Tibial artery (tissue), 4 donors: ENCODE data around the gene SLC25A26.

ENCODE experiments used
- DNase-seq, 2 donors: peaks; one replicate each; pipeline ENCODE4 v3.0.0-alpha.2; 2019
- H3K27ac ChIP-seq, 2 donors: fragments of 200-600 bp; sonication (generic) in 1 of 2; 1 replicate in 1 of 2; 2 replicates in 1 of 2; pipeline ENCODE4 v1.5.1; 2018 to 2019; ENCODE audit warnings: mild to moderate bottlenecking in 1 of 2
- H3K27me3 ChIP-seq, 2 donors: fragments of 200-600 bp; sonication (generic) in 1 of 2; one replicate each; pipeline versions ENCODE4 v1.5.1 to v1.6.0; 2016 to 2019
- H3K36me3 ChIP-seq, 3 donors: fragments of 200-600 bp; sonication (generic) in 2 of 3; one replicate each; pipeline ENCODE4 v1.5.1; 2016 to 2019; ENCODE audit warnings: mild to moderate bottlenecking in 2 of 3
- H3K4me1 ChIP-seq, 4 donors: fragments of 200-600 bp; sonication (generic) in 2 of 4; 1 replicate in 3 of 4; 2 replicates in 1 of 4; pipeline ENCODE4 v1.5.1; 2016 to 2019
- H3K4me3 ChIP-seq, 2 donors: fragments of 200-600 bp; sonication (generic) in 1 of 2; 1 replicate in 1 of 2; 2 replicates in 1 of 2; pipeline ENCODE4 v1.5.1; 2018 to 2019; ENCODE audit warnings: mild to moderate bottlenecking in 2 of 2
- H3K9me3 ChIP-seq, 3 donors: fragments of 200-600 bp; sonication (generic) in 1 of 3; one replicate each; pipeline ENCODE4 v1.5.1; 2016 to 2019
- intact Hi-C: fragments of 100-400 bp; cut with DNase I; formaldehyde crosslinking; loops from one replicate; pipeline ENCODE4 v1.15.0; 2023; ENCODE audit warnings: low total_unique reads
- TF ChIP-seq, protein P1 (sequence below), 2 experiments: fragments of 200-600 bp in 1 of 2; fragments of 450-650 bp in 1 of 2; IDR thresholded peaks; one replicate each; pipeline ENCODE4 v1.5.1; 2017 to 2019; ENCODE audit warnings: antibody characterized with exemption in 2 of 2, mild to moderate bottlenecking in 1 of 2, moderate library complexity in 1 of 2

Gene SLC25A26

DNA sequence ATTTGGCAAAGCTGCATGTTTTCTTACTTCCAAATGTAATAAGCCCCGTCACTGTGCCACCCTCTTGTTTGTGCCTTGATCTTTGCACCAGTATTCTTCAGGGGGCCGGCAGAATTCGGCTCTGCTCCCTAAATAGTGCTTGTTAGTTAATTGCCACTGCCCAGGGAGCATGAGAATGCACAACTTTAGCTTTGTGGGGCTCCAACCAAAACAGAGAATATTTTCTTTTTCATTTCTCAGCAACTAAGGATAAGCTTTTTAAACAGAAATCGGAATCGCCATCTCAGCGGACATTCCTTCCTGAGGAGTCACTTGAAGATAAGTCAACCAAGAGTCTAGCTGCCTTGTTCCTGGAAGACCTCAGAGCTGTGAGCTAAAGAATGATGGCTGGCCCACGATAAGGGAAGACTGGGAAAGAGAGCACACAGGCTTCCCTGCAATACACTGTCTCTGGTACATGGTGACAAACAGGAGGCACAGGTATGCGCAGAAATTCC is 174.0 kb downstream of the SLC25A26 start:
- H3K27ac ChIP-seq: peak overlapping the region; percentile 73
- H3K4me3 ChIP-seq: peak overlapping the region in 1 of 2 donors; percentile 10
- H3K9me3 ChIP-seq: no peaks in the 10 kb centered on the region
- H3K4me1 ChIP-seq: peaks cover 0 to 68% (median 51%) of the 10 kb centered on the region in 4 donors
- peak in 1 of 2 donors; percentile 55 for DNase-seq
- TF ChIP-seq, protein P1, sequence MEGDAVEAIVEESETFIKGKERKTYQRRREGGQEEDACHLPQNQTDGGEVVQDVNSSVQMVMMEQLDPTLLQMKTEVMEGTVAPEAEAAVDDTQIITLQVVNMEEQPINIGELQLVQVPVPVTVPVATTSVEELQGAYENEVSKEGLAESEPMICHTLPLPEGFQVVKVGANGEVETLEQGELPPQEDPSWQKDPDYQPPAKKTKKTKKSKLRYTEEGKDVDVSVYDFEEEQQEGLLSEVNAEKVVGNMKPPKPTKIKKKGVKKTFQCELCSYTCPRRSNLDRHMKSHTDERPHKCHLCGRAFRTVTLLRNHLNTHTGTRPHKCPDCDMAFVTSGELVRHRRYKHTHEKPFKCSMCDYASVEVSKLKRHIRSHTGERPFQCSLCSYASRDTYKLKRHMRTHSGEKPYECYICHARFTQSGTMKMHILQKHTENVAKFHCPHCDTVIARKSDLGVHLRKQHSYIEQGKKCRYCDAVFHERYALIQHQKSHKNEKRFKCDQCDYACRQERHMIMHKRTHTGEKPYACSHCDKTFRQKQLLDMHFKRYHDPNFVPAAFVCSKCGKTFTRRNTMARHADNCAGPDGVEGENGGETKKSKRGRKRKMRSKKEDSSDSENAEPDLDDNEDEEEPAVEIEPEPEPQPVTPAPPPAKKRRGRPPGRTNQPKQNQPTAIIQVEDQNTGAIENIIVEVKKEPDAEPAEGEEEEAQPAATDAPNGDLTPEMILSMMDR (IDR thresholded peaks at IDR 0.05): no peak
- H3K27me3 ChIP-seq: no peaks in the 10 kb centered on the region
- H3K36me3 ChIP-seq: peaks cover 16 to 66% (median 40%) of the 10 kb centered on the region in 3 donors
- intact Hi-C loops: no loop called here

DNA sequence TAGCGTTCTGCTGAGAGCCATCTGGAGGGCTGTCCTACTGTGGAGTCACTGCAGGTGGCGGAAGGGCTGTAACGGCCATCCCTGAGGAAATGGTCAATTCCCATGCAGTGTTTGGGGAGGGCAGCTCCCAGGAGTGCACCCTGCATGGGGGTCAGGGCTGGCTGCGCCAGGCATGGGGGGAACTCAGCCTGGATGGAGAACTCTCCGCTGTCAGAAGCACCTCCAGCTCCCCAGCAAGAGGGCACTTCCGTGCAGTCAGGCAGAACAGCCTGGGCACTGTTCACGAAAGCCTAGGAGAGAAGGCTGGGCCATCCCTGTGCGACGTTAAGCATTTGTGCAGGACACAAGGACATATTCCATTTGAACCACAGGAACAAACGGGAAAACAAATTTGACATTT is 174.8 kb downstream of the SLC25A26 start:
- TF ChIP-seq, protein P1 (IDR thresholded peaks at IDR 0.05): no peak
- no peak overlapping the region for H3K4me3 ChIP-seq
- intact Hi-C loops: no loop called here
- H3K4me1 ChIP-seq: peaks cover 0 to 75% (median 57%) of the 10 kb centered on the region in 4 donors
- H3K27ac ChIP-seq: peak overlapping the region; percentile 73
- no peaks in the 10 kb centered on the region for H3K9me3 ChIP-seq
- peaks cover 16 to 66% (median 40%) of the 10 kb centered on the region in 3 donors for H3K36me3 ChIP-seq
- no peak for DNase-seq
- no peaks in the 10 kb centered on the region for H3K27me3 ChIP-seq

DNA sequence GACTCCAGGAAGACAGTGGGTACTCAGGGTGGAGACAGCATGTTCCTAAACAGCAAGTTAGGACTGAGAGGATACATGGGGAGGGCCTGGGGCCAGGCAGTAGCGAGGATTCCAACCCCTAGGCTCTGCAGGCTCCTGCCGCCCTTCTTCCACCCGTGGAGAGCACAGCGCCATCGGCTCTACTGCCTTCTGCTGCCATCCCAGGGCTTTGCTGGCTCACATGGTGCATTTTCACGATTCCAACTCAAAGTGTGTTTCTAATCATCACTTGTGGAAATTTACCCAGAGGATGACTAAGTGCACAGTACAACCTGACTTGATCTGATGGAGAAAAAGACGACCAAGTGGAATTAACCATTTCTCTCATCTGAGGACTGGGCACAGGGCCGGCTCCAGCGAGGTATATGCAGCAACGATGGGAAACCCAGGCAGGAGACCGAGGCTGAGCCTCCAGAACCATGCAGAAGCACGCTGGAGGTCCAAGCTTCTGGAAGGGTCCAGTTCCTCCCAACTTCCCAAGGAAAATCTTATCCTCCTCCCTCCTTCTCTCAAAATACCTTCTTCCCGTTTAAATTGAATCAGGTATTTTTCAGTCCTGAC is 175.5 kb downstream of the SLC25A26 start:
- Histone ChIP-seq H3K36me3 (peaks cover 16 to 66% (median 40%) of the 10 kb centered on the region in 3 donors), H3K4me1 (peaks cover 0 to 82% (median 63%) of the 10 kb centered on the region in 4 donors), H3K27me3 (no peaks in the 10 kb centered on the region), H3K27ac (peak overlapping the region; percentile 73), H3K4me3 (no peak overlapping the region), H3K9me3 (no peaks in the 10 kb centered on the region)
- TF ChIP-seq, protein P1 (IDR thresholded peaks at IDR 0.05): no peak
- DNase-seq: peak in 1 of 2 donors; percentile 16
- intact Hi-C loops: no loop called here

DNA sequence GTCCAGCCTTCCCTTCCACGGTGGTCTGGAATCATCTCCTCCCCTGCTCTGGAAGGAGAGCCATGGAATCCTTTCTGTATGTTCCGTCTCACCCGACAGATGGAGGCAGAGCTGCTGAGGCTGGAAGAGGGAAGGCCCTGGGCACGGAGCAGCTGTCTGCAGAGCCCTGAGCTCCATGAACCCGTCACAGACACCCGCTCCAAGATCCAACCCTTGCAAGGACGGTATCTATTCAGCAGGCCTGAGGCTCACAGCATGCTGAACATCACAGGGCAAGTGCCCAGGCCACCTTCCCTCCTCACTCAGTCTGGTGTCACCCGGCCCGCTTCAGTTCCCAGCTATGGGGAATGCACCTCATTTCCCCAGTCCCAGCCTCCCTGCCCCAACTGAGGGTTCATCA is 176.1 kb downstream of the SLC25A26 start:
- H3K27me3 ChIP-seq: no peaks in the 10 kb centered on the region
- peaks cover 0 to 85% (median 68%) of the 10 kb centered on the region in 4 donors for H3K4me1 ChIP-seq
- TF ChIP-seq, protein P1 (IDR thresholded peaks at IDR 0.05): no peak
- no peak for DNase-seq
- intact Hi-C loops: no loop called here
- H3K9me3 ChIP-seq: no peaks in the 10 kb centered on the region
- no peak overlapping the region for H3K4me3 ChIP-seq
- H3K27ac ChIP-seq: no peak overlapping the region
- H3K36me3 ChIP-seq: peaks cover 13 to 64% (median 40%) of the 10 kb centered on the region in 3 donors

DNA sequence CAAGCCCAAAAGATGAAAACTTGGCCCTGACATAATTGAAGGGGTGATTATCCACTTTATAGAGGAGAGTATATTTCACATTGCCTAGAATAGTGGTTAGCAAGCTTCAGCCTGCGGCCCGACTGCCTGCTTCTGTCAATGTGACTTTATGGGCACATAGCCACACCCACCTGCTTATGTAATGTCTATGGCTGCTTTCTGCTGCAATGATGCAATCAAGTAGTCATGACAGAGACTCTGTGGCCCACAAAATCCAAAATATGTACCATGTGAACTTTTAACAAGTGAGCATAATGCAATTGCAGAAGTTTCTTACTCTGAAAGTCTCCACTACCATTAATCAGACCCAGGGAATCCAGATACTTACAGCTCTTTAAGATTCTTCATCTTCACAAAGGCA is 176.9 kb downstream of the SLC25A26 start:
- Histone ChIP-seq H3K27ac (peak overlapping the region; percentile 4 to 17), H3K9me3 (no peaks in the 10 kb centered on the region), H3K36me3 (peaks cover 12 to 56% (median 40%) of the 10 kb centered on the region in 3 donors), H3K4me1 (peaks cover 0 to 85% (median 68%) of the 10 kb centered on the region in 4 donors), H3K27me3 (no peaks in the 10 kb centered on the region), H3K4me3 (no peak overlapping the region)
- intact Hi-C loops: no loop called here
- TF ChIP-seq, protein P1 (IDR thresholded peaks at IDR 0.05): no peak
- DNase-seq: no peak
